ENCODE data around the gene CUL7. TPM values are rescaled to one million over a fixed set of nuclear protein-coding genes. Genes with fewer than 3 reads are reported as not detected.

CUL7 gene
- total and polyA plus RNA-seq, 2 of the 8 experiments (the other 6 are each of a cell fraction or from before 2014, with no cell fraction given), result 10.8 to 15.0 TPM

DNA sequence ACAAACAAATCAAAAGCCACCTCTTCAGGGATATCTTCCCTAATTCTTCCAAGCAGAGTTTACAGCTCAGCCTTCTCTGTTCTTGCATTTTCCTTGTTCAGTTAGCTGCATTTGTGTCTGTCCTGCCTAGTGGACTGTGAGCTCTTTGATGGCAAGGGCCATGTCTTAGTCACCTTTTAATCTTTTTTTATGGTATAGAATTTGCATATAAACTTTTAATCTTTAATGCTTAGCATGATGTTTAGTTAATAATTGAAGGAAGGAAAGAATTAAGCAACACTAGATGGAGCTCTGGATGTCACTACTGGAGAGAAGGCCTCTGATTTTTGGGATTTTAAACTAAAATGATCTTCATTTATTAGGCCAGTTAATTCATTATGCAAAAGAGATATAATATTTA lies 57.1 kb downstream of the CUL7 start:
- Histone ChIP-seq H2BK15ac (ENCODE audit: low read length) (no peak overlapping the region), H3K4me3 (ENCODE audit: extremely low read depth in 1 of 4, insufficient read depth in 2 of 4, low read depth in 3 of 4, low read length in 4 of 4) (no peak overlapping the region), H3K23me2 (ENCODE audit: low read depth, low read length) (no peaks in the 10 kb centered on the region), H2BK5ac (ENCODE audit: low read depth, low read length) (no peak overlapping the region), H4K8ac (ENCODE audit: extremely low read depth, insufficient read depth, low read length) (no peak overlapping the region), H3K79me1 (ENCODE audit: low read depth, low read length) (peaks cover 3% of the 10 kb centered on the region; the same call in 1 of the 2 replicates), H3K14ac (ENCODE audit: insufficient read length) (no peak overlapping the region), H2BK12ac (ENCODE audit: low read depth, low read length) (no peak overlapping the region), H3K79me2 (ENCODE audit: control insufficient read depth in 1 of 2, insufficient read depth in 2 of 2, low read length in 2 of 2) (no peaks in the 10 kb centered on the region), H3K23ac (ENCODE audit: insufficient read length) (no peak overlapping the region), H3K27me3 (replicated peaks in 1 of 4; ENCODE audit: control insufficient read depth in 3 of 4, extremely low read depth in 1 of 4, insufficient read depth in 3 of 4, low read length in 3 of 4) (no peaks in the 10 kb centered on the region), H3K9me3 (ENCODE audit: insufficient read depth in 2 of 2, low read depth in 1 of 2, low read length in 1 of 2) (no peaks in the 10 kb centered on the region), H3K4me1 (replicated peaks in 1 of 4; ENCODE audit: control insufficient read depth in 3 of 4, insufficient read depth in 4 of 4, low read length in 3 of 4) (no peaks in the 10 kb centered on the region; a peak in 1 of 7 replicates), H3K56ac (replicated peaks; ENCODE audit: insufficient read length, low read depth, low read length) (no peak overlapping the region), H3K36me3 (ENCODE audit: control insufficient read depth in 2 of 4, insufficient read depth in 4 of 4, low read length in 3 of 4) (peaks cover 0 to 3% (median 0%) of the 10 kb centered on the region in 4 experiments; a peak in 2 of 8 replicates), H2BK20ac (ENCODE audit: low read length) (no peak overlapping the region), H3K4ac (replicated peaks; ENCODE audit: insufficient read length, low read depth, low read length) (no peak overlapping the region), H3K27ac (ENCODE audit: low read depth, low read length) (no peak overlapping the region), H2AFZ (ENCODE audit: low read length) (no peak overlapping the region), H4K5ac (ENCODE audit: insufficient read length, low read depth, low read length) (no peak overlapping the region), H3K9ac (replicated peaks in 1 of 4; ENCODE audit: extremely low read depth in 1 of 4, low read depth in 3 of 4, low read length in 3 of 4) (no peak overlapping the region), H3K18ac (ENCODE audit: extremely low read depth, low read length) (no peak overlapping the region), H4K91ac (replicated peaks; ENCODE audit: insufficient read length, low read length) (no peak overlapping the region), H3K4me2 (ENCODE audit: insufficient read depth in 1 of 2, low read depth in 2 of 2, low read length in 2 of 2) (no peak overlapping the region), H2BK120ac (replicated peaks; ENCODE audit: low read depth, low read length) (no peak overlapping the region), H4K20me1 (replicated peaks in 1 of 2; ENCODE audit: control insufficient read depth in 1 of 2, insufficient read depth in 2 of 2, low read length in 2 of 2) (peaks cover 0 to 1% of the 10 kb centered on the region in 2 experiments), H2AK5ac (ENCODE audit: low read depth, low read length) (no peak overlapping the region)
- ChIA-PET CTCF (ENCODE audit: partially characterized antibody) (interaction anchor here (0.6 to 5.6 kb wide), 14 partner anchors 10 to 1127 kb away, joined by 3 to 30 read pairs (median 4); partner anchors contain the start of gene PPP2R5D), POLR2A (ENCODE audit: partially characterized antibody) (interaction anchor here (1.4 to 3.3 kb wide), 3 partner anchors 8 to 18 kb away, joined by 4 to 14 read pairs (median 5); partner anchors contain the start of genes MEA1 and PEX6)
- TF ChIP-seq POU5F1 (IDR thresholded peaks at IDR 0.05; ENCODE audit: low read depth, low read length) (no peak), TEAD4 (IDR thresholded peaks at IDR 0.05; ENCODE audit: low read depth, low read length) (no peak), YY1 (IDR thresholded peaks at IDR 0.05; ENCODE audit: low read depth, low read length) (no peak)
- FAIRE-seq (no peak), DNase-seq (ENCODE audit: low read depth in 1 of 2, low spot score in 2 of 2) (no peak)
